ENCODE measurements around the gene ATG5.

DNA sequence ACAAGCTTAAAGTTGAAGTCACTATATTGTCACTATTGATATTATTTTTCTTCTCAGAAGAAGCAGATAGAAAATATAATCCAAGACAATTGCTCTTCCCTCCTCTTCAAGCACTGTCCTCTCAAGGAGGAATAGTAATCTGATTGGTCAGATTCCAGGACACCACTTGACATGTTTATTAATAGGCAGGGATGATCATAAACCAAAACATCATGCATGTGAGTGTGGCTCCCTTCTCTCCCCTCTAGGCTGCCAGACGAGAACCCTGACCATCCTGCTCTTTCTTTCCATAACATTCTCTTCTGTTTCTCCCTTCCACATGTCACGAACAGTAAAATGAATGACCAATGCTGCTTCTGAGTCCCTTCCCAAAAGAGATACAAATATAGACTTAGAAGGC, 7.5 kb downstream of the ATG5 start:
- TF ChIP-seq, protein P1, sequence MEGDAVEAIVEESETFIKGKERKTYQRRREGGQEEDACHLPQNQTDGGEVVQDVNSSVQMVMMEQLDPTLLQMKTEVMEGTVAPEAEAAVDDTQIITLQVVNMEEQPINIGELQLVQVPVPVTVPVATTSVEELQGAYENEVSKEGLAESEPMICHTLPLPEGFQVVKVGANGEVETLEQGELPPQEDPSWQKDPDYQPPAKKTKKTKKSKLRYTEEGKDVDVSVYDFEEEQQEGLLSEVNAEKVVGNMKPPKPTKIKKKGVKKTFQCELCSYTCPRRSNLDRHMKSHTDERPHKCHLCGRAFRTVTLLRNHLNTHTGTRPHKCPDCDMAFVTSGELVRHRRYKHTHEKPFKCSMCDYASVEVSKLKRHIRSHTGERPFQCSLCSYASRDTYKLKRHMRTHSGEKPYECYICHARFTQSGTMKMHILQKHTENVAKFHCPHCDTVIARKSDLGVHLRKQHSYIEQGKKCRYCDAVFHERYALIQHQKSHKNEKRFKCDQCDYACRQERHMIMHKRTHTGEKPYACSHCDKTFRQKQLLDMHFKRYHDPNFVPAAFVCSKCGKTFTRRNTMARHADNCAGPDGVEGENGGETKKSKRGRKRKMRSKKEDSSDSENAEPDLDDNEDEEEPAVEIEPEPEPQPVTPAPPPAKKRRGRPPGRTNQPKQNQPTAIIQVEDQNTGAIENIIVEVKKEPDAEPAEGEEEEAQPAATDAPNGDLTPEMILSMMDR (IDR thresholded peaks at IDR 0.05 in 2 of 3, conservative IDR thresholded peaks at IDR 0.05 in 1 of 3; ENCODE audit: insufficient read depth in 2 of 3, low read depth in 1 of 3, low read length in 3 of 3): no peak
- no peak for TF ChIP-seq CBX1 (IDR thresholded peaks at IDR 0.05; ENCODE audit: low read depth)
- TF ChIP-seq, protein P2, sequence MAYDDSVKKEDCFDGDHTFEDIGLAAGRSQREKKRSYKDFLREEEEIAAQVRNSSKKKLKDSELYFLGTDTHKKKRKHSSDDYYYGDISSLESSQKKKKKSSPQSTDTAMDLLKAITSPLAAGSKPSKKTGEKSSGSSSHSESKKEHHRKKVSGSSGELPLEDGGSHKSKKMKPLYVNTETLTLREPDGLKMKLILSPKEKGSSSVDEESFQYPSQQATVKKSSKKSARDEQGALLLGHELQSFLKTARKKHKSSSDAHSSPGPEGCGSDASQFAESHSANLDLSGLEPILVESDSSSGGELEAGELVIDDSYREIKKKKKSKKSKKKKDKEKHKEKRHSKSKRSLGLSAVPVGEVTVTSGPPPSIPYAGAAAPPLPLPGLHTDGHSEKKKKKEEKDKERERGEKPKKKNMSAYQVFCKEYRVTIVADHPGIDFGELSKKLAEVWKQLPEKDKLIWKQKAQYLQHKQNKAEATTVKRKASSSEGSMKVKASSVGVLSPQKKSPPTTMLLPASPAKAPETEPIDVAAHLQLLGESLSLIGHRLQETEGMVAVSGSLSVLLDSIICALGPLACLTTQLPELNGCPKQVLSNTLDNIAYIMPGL (CRISPR knock-in tag; IDR thresholded peaks at IDR 0.05): no peak
- TF ChIP-seq GTF2F1 (IDR thresholded peaks at IDR 0.05; ENCODE audit: low read depth, low read length): no peak
- TF ChIP-seq CHD2 (IDR thresholded peaks at IDR 0.05; ENCODE audit: low read depth, low read length): no peak
- no peak for TF ChIP-seq ZNF274 (IDR thresholded peaks at IDR 0.05; ENCODE audit: borderline replicate concordance, low read depth, low read length)
- TF ChIP-seq TBP (optimal IDR thresholded peaks at IDR 0.05; ENCODE audit: low read depth, low read length): no peak
- no peak for TF ChIP-seq ZFP36 (IDR thresholded peaks at IDR 0.05; ENCODE audit: low read depth, low read length, partially characterized antibody)
- TF ChIP-seq, protein P3, sequence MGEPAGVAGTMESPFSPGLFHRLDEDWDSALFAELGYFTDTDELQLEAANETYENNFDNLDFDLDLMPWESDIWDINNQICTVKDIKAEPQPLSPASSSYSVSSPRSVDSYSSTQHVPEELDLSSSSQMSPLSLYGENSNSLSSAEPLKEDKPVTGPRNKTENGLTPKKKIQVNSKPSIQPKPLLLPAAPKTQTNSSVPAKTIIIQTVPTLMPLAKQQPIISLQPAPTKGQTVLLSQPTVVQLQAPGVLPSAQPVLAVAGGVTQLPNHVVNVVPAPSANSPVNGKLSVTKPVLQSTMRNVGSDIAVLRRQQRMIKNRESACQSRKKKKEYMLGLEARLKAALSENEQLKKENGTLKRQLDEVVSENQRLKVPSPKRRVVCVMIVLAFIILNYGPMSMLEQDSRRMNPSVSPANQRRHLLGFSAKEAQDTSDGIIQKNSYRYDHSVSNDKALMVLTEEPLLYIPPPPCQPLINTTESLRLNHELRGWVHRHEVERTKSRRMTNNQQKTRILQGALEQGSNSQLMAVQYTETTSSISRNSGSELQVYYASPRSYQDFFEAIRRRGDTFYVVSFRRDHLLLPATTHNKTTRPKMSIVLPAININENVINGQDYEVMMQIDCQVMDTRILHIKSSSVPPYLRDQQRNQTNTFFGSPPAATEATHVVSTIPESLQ (CRISPR knock-in tag; IDR thresholded peaks at IDR 0.05): no peak

Data from K562 (cell line).